Measurements from ENCODE around the gene ADARB2.
"Not testable (repeated sequence)": the region's sequence is repeated elsewhere in the genome, so short reads cannot be mapped to it uniquely, and the experiment has no call there.

Gene ADARB2

DNA sequence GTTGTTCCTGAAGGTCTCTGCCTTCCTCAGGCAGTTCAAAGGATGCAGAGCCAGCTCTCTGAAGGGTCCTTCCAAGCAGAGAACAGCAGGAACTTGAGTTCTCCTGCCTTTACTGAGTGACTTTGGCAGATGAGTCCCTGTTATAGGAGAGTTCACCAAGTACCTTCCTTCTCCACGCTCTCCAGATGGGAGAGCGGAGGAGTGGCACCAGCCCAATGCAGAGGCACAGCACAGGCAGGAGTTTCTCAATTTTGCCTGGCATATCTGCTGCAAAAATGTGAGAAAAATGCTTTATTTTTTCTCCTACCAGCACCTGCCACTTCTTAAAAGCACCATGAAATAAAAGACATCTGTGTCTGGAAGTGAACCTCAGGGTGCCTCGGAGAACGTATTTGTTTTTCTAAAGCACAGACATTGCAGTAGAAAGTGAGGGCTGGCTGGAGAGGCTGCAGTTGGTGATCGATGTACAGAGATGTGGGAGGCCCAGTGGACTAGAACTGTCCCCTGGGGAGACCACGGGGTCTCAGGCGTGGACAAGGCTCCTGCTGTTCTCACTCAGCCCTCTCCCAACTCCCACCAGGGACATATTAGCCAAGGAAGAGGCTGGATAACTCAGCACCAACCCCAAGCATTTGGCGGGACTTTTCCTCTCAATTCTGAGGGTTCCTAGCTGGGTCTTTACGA, 506.6 kb downstream of the ADARB2 start:
- no peak for DNase-seq

DNA sequence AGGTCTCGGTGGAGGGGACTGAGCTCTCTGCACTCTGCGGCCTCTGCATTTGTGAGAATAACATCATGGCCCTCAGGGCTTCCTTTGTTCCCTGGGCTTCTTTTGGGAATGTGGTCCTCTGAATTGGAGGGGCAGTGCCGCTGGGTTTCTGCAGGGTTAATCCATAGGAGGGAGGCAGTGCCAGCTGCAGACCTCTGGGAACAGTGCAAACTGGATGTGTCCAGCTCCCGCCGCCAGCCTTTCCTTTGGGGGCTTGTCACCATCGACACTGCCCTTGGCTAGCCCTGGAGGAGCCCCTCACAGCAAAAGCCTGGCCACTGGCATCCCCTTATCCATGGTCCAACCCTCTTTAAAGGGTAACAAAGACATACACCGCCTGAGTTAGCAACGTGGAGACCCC, 507.2 kb downstream of the ADARB2 start:
- no peak for DNase-seq

DNA sequence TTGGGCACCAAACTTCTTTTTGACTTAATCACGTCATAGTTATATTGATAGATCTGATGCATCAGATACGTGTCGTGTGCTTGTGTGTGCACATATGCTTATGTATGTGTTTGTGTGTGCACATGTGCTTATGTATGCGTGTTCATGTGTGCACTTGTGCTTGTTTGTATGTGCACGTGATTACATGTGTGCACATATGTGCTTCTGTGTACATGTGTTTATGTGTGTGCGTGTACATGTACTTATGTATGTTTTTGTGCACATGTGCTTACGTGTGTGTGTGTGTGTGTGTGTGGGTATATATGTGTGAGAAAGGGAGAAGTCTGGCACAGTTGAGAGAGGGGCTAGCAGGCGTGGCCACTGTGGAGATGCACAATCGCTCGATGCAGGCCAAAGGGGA, 507.8 kb downstream of the ADARB2 start:
- DNase-seq: no peak

DNA sequence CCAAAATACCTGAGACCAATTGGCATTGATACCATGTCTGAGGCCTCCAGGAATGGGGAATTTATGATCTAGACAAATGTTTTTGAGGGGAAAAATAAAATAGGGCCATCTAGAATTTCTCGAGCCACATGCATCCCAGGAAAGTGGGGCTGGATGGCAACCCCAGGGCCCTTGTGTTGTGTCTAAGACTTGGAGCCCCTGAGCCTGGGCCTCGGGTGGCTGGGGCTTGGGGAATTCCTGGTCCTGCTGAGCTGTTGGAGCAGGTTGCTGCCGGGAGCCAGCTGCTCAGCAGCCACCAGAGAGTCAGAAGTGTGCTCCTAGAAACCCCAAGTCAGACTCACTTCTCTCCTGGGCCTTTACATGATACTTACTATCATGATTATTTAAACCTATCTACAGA, 508.2 kb downstream of the ADARB2 start:
- DNase-seq: no peak

DNA sequence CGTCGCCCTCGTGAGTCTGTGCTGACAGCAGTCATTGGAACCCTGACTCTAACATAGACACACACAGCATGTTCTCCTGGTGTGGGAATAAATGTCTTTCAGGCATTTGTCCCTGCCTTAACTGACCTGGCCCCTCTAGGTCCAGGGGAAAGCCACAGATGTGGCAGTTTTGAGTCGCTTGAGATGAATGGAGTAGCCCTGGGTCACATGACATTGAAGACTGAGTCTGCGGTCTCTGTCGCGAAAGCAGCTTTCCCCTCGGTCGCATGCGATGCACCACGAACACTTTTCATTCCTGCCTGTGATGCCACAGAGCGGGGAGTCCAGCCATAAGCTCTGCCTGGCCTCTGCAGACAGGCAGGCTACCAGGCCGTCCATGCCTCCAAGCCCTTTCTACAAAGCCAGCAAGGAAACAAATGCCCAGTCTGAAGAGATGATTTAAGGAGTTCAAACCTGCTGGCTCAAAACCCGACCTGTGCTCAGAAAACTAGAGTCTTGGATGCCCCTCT, 508.8 kb downstream of the ADARB2 start:
- DNase-seq: no peak

DNA sequence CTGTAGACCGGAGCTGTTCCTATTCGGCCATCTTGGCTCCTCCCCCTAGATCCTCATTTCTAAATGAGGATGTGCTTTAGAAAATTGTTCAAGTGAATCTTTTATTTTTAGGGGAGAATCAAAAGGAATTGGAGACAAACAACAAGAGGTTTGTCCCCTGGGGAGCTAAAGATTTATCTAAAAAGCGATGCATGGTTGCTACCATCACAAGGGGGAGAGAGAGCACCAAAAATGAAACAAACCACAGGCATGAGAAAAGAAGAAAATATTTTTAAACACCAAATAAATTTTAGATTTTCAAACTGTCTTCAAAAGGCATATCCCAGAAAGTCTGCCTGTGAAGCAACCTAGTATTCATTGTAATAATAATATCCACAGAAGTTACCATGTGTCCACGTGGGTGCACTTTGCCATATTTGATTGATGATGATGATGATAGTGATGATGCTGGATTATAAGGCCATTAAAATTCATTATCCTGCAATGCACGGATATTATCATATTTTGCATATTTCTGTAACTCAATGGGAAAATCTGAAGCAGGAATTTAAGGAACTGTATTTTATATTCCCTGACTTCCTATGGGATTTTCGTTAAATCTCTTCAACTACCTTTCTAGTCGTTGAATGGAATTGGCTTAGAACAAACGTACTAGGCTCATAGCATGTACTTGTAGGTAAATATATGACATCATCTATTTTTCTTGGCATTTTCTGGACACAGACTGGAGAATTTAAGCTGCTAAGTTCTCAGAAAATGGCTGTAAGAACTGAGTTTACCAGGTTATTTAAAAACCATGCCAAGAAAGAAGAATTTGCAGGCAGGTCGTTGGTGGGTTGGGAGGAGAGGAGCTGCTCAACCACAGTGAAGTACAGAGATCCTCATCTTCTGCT, 509.6 kb downstream of the ADARB2 start:
- no peak for DNase-seq

DNA sequence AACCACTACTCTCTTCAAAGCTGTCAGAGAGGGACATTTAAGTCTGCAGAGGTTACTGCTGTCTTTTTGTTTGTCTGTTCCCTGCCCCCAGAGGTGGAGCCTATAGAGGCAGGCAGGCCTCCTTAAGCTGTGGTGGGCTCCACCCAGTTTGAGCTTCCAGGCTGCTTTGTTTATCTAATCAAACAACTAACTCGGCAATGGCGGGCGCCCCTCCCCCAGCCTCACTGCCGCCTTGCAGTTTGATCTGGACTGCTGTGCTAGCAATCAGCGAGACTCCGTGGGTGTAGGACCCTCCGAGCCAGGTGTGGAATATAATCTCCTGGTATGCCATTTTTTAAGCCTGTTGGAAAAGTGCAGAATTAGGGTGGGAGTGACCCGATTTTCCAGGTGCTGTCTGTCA, 510.4 kb downstream of the ADARB2 start:
- not testable (repeated sequence) for DNase-seq

DNA sequence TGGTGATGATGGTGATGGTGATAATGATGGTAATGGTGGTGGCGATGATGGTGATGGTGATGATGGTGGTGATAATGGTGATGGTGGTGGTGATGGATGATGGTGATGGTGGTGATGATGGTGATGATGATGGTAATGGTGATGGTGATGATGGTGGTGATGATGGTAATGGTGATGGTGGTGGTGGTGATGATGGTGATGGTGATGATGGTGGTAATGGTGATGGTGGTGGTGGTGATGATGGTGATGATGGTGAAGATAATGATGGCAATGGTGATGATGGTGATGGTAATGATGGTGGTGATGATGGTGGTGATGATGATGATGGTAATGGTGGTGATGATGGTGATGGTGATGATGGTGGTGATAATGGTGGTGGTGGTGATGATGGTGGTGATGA, 517.5 kb downstream of the ADARB2 start:
- not testable (repeated sequence) for DNase-seq

DNA sequence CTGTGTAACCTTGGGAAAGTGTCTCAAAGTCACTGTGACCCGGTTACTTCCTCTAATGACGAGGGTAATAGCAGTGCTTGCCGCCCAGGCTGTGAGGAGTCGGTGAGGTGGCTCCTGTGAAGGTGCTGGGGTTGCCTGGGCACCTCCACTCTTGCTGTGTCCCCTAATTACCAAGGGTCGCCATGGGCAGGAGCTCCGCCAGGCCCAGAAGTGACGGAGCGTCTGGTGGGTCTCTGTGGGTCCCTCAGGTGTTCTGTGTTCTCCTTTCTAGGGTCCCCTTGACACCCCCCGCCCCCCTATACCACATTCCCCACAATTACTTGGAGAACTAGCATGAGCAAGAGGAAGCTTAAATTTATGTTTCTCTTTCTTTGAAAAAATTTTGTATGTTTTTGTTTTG, 519.7 kb downstream of the ADARB2 start:
- DNase-seq: no peak

DNA sequence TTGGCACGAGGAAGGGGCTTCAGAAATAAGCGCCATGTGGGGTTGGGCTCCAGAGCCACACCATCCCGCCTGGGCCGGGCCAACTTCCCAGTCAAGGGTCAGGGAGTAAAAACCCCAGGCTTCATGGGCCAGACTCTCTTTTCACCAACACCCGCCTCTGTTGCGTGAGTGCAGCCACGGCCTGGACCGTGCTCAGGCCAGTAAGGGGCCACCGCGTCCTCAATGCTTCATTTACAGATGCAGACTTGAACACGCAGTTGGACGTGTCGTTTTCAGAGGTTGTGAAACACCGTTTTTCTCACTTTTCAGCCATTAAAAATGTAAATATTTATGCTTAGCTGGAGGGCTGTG, 520.1 kb downstream of the ADARB2 start:
- DNase-seq: no peak

DNA sequence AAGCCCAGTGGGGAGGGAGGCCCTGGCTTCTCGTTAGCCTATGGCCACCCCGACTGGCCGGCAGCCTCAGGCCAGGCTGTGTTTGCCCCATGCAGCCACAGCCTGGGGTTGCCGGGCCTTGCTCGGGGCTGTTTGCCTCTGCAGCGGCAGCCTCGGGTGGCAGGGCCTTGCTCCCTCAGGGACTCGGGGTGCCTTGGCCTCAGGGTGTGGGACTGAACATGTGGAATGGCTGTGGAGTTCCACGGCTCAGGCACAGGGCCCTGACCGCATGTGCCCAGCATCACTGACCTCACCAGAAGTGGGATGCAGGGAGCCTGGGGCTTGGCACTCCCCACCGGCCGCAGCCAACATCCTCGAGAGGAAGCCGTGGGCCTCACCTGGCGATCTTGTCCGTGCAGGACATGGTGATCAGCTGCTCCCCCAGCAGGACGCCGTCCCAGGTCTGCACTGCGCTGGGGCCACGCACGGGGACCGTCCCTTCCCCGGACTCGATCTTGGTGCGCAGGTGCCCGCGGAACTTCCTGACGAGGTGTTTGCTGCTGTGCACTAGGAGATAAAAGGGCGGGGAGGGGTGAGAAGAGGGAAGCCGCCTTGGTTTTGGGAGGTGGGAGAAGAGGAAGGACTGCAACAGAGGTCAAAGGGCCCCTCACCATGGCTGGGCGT, 520.6 kb downstream of the ADARB2 start:
- DNase-seq: no peak

DNA sequence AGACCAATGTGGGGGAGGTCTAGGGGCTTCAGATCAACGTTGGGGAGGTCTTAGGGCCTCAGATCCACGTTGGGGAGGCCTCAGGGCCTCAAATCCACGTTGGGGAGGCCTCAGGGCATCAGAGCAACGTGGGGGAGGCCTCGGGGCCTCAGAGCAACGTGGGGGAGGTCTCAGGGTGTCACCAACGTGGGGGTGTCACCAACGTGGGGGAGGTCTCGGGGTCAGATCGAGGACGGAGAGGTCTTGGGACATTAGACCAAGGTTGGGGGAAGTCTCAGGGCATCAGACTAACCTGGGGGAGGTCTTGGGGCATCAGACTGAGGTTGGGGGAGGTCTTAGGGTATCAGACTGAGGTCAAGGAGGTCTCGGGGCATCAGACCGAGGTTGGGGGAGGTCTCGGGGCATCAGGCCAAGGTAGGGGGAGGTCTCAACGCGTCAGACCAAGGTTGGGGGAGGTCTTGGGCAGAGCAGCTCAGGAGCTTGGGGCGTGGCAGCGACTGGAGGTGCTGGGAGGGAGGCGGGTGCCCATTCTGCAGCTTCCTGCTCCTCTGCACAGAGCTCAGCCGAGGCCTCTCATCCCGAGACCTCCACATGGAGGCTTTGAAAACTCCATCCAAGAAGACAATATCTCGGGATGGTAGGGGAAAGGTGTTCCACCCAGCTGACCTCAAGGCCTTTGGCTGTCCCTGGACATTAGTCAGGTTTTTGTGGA, 521.3 kb downstream of the ADARB2 start:
- no peak for DNase-seq

DNA sequence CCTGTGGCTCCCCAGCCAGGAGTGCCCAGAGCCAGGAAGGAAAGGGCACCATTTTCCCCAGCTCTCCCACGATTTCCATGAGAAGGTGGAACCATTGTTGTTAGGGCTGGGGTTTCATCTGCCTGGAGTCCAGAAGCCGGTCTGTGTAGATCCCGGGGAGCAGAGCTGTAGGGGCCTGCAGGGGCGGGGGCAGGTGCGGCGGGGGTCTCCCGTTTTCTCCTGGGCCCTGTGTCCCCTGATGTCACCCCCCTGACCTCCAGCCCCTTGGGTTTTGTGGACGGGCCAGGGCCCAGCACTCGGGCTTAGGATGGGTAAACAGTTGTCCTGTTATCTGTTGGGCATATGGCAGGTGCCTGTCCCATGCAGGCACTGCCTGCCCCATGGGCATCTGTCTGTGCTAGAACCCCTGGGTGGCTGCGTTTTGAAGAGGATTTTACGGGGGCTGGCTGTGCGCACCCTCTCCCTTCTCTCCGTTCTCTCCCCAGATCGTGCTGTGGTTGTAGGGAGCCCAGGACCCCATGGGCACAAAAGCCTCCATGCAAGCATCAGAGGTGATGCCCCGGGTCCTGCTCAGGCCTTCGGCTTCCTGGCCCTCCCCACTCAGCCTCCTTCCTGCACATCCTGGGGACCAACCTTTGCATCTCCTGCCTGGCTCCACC, 522.3 kb downstream of the ADARB2 start:
- no peak for DNase-seq

DNA sequence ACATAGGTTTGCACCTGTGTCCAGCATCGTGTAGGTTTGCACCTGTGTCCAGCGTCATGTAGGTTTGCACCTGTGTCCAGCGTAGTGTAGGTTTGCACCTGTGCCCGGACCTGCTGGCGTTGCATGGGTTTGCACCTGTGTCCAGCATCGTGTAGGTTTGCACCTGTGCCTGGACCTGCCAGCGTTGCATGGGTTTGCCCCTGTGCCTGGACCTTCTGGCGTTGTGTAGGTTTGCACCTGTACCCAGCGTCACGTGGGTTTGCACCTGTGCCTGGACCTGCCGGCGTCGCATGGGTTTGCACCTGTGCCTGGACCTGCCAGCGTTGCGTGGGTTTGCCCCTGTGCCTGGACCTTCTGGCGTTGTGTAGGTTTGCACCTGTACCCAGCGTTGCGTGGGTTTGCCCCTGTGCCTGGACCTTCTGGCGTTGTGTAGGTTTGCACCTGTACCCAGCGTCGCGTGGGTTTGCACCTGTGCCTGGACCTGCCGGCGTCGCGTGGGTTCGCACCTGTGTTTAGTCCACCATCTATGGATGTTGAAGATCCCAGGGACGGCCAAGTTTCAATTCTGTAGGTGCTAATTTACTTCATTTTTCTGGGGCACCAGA, 523.2 kb downstream of the ADARB2 start:
- no peak for DNase-seq

DNA sequence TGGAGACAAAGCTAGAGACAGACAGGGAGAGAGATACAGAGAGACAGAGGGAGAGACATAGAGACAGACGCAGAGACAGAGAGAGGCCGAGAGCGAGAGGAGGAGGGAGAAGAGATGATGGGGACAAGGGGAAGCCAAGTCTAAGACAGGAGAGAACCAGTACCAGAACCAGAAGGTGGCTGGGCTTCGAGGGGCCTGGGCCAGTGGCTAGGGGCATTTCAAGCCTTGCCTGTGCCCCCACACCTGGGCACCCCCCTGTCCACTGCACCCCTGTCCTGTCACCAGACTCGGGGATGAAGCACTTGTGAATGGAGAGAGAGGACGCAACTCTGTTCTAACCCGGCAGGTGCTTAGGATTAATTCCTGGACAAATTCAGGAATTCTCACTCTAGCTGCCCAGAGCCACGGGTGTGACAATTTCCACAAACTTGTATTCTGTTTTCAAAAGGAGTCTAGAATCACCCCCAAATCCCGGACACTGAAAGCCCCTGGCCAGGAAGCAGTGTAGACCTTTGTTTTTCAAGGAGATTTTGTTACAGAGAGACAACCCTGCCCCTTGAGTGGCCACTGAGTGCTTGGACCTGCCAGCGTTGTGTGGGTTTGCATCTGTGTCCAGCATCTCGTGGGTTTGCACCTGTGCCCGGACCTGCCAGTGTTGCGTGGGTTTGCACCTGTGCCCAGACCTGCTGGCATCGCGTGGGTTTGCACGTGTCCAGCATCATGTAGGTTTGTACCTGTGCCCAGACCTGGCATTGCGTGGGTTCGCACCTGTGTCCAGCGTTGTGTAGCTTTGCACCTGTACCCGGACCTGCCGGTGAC, 523.9 kb downstream of the ADARB2 start:
- no peak for DNase-seq

DNA sequence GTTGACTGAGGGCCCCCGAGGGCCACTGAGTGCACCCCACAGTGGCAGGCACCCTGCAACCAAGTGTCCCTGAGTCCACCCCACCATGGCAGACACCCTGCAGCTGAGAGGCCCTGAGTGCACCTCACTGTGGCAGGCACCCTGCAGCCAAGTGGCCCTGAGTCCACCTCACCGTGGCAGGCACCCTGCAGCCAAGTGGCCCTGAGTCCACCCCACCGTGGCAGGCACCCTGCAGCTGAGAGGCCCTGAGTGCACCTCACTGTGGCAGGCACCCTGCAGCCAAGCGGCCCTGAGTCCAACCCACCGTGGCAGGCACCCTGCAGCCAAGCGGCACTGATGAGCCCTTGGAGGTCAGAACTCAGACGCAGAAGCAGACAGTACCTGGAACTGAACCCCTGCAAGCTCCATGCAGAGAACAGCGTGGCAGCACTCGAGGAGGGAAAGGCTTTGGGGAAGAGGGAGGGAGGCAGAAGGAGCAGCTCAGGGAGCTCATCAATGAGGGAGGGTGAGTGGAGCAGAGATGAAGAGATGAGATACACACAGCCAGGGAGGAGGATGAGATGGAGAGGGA, 524.7 kb downstream of the ADARB2 start:
- DNase-seq: no peak

DNA sequence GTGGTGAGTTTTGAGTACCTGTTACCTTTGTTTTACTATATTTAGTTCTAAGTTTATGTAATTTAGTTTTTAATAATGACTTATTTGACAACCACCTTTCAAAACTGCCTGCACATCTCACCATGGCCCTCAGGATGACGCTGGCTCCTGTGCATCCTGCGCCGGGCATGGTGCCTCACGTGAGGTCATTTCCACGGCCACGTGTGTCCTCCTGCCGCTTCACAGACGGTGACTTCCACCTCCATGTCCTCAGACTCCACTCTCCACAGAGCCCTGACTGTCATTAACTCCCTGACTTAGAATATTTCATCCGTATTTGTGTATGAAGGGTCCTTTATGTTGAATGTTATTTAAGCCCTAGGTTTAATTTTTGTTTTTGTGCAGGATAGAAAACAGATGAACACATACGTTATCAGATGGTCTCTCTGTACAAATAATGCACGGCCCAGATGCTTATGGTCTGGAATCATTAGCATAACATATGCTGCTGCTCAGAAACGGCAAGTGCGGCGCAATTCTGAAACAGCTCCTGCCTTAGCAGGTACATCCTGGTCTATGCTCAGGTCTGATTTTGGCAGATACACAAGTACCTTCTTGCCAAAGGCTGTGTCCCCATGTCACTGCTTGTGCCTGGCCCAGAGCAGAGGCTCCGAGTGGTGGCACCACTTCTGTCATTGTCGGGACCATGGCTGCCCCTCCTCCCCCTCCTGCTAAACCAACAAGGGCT, 525.3 kb downstream of the ADARB2 start:
- DNase-seq: no peak

DNA sequence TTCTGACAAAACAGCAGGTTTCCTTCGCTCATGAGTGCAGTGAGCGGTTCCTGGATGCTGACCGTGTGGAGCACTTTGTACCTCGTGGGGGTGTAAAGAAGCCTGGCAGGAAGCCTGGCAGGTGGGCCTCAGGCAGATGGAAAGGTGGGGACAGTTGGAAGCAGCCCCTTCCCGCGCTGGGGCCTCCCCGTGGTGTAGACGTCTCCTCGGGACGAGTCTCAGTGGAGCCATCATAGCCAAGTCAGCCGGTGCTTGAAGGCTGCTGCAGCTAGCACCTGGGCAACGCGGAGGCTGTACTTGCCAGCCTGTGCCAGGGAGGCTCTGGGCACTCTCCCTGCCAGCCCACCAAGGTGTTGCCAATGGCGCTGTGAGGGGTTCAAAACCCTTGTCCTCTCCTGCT, 526.7 kb downstream of the ADARB2 start:
- DNase-seq: no peak

DNA sequence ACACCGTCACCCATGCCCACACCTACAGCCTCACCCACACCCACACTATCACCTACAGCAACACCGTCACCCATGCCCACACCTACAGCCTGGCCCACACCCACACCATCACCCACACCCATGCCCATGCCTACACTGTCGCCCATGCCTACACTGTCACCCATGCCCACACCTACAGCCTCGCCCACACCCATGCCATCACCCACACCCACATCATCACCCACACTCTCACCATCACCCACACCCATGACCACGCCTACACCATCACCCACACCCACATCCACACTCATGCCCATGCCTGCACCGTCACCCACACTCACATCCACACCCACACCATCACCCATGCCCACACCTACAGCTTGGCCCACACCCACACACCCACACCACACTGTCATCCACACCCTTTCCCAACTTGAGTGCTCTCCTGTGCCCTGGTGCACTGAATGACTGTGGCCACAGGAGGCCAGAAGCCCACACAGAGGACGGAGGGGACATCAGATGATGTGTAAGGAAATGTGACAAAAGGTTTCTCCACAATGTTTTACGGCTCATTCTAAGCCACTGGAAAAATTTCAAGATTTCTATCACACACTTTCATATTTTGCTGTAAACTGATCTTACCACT, 527.9 kb downstream of the ADARB2 start:
- DNase-seq: no peak

Measured in NCI-H1417 (cell line).